GM12874 (cell line): Measurements from ENCODE around the gene APOA4.

Experiments
- CTCF ChIP-seq: IDR thresholded peaks from 2 replicates; pipeline ENCODE4 v1.5.1; 2011; ENCODE audit warnings: low read depth, mild to moderate bottlenecking, control low read depth, low read length, moderate library complexity; ENCODE audit not compliant: insufficient read depth

Gene APOA4

GRCh38 chr11:116777056-116777455, 46.0 kb downstream of the APOA4 start:
- TF ChIP-seq CTCF = no peak

- TF ChIP-seq CTCF = no peak
Measured at GRCh38 chr11:116776522-116776984, 46.6 kb downstream of the APOA4 start.

GRCh38 chr11:116775975-116776374, 47.1 kb downstream of the APOA4 start:
- TF ChIP-seq CTCF = no peak

- no peak for TF ChIP-seq CTCF
Measured at GRCh38 chr11:116774661-116775060, 48.4 kb downstream of the APOA4 start.

GRCh38 chr11:116773203-116774097, 49.7 kb downstream of the APOA4 start:
- TF ChIP-seq CTCF = no peak

- TF ChIP-seq CTCF = no peak
Measured at GRCh38 chr11:116772443-116773202, 50.5 kb downstream of the APOA4 start, which contains the start of gene BUD13. Gene BUD13, minus strand, starts transcription at chr11:116772987. Its CDS starts 23 bp downstream, at chr11:116772964.

- TF ChIP-seq CTCF = no peak
Measured at GRCh38 chr11:116771935-116772334, 51.2 kb downstream of the APOA4 start.
